ENCODE results near the gene AGTR1.

- TF ChIP-seq CTCF (IDR thresholded peaks at IDR 0.05; ENCODE audit: low read depth, low read length): no peak
- no peak for TF ChIP-seq POLR2A (IDR thresholded peaks at IDR 0.05; ENCODE audit: extremely low read depth, insufficient read length)
- TF ChIP-seq MAX (IDR thresholded peaks at IDR 0.05; ENCODE audit: low read depth, low read length): no peak
Measured at GRCh38 chr3:148735597-148735996, 37.9 kb downstream of the AGTR1 start.
